GM19351 (cell line): ENCODE data around the gene COA1.
"Not testable (repeated sequence)": the region's sequence is repeated elsewhere in the genome, so short reads cannot be mapped to it uniquely, and the experiment has no call there.

Source experiments
- ATAC-seq: cut with Tn5 transposase; IDR thresholded peaks from one replicate; pipeline ENCODE4 v1.9.1; 2021; ENCODE audit warnings: mild to moderate bottlenecking, moderate library complexity; ENCODE audit not compliant: unreplicated experiment

The COA1 gene

DNA sequence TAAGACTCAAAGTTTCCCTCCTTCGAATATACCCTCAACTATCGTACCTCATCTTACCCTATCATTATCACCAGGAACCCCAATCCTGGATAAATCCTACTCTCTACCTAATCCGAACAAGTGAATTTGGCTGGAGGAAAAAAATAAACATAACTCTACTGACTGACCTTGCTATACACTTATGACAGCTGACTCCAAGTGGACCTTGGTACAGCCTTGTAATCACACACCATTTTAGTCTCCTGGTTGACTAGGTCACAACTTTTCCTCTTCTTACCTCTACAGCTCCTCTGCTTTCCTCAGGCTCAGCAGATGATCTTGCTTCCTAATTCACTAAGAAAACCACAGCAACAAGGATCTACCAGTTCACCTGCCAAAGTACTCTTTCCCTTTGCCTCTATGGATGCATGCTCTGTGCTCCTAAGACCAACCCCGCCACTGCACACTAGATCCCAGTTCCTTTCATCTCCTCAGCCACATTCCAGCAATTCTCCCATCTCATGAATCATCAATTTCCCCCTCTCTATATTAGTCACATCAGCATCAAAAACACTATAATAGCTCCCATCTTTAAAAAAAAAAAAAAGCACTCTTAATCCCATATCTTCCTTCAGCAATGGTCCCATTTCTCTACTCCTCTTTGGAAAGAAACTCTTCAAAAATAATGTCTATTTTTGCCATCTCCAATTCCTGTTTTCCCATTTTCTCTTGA is 35.5 kb downstream of the COA1 start:
- no peak for ATAC-seq

- ATAC-seq = no peak
Observed at GRCh38 chr7:43692582-43693373, 36.5 kb downstream of the COA1 start.

DNA sequence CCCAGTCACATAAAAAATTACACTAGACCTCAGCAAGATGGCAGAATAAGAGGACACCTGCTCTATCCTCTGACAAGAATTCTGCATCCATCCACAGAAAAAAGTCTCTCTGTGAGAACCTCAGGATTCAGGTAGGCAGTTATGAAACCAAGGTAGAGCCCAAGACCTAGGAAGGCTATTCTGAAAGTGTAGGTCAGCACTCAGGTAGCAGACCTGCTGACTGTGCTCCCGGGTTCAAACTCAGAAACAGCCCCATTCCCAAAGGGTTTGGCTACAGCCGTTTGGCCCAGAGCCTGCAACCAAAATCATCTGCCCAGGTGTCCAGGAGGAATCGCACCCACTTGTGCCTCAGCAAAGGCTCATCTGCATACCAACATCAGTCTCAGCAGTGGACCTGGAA is 37.7 kb downstream of the COA1 start:
- ATAC-seq = no peak

- no peak for ATAC-seq
Observed at GRCh38 chr7:43689115-43689514, 40.2 kb downstream of the COA1 start.

DNA sequence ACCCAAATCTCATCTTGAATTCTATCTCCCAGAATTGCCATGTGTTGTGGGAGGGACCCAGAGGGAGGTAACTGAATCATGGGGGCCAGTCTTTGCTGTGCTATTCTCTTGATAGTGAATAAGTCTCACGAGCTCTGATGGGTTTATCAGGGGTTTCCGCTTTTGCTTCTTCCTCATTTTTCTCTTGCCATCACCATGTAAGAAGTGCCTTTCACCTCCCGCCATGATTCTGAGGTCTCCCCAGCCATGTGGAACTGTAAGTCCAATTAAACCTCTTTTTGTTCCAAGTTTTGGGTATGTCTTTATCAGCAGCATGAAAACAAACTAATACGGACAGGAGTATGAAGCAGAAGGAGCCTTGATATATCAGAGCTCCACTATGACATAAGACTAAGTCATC is 41.5 kb downstream of the COA1 start:
- ATAC-seq = not testable (repeated sequence)

DNA sequence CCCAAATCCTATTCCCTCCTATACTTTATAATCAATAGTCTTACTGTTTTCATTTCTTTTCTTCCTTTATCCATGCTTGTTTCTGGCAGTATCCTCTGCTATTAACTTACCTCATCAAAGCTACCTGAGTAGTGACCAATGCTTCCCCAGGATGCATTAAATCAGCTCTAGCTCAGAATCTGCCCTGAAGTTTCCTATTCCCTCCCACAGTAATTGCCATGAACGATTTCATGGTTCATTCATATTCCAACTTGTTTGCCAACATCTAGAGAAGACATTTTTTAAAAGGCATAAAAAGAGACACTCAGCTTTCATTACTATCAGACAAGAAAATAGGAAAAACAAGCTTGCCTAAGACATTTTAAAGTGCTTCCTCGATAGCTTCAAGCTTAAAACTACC is 42.3 kb downstream of the COA1 start:
- no peak for ATAC-seq

GRCh38 chr7:43680736-43681135 is 48.6 kb downstream of the COA1 start:
- ATAC-seq = no peak

DNA sequence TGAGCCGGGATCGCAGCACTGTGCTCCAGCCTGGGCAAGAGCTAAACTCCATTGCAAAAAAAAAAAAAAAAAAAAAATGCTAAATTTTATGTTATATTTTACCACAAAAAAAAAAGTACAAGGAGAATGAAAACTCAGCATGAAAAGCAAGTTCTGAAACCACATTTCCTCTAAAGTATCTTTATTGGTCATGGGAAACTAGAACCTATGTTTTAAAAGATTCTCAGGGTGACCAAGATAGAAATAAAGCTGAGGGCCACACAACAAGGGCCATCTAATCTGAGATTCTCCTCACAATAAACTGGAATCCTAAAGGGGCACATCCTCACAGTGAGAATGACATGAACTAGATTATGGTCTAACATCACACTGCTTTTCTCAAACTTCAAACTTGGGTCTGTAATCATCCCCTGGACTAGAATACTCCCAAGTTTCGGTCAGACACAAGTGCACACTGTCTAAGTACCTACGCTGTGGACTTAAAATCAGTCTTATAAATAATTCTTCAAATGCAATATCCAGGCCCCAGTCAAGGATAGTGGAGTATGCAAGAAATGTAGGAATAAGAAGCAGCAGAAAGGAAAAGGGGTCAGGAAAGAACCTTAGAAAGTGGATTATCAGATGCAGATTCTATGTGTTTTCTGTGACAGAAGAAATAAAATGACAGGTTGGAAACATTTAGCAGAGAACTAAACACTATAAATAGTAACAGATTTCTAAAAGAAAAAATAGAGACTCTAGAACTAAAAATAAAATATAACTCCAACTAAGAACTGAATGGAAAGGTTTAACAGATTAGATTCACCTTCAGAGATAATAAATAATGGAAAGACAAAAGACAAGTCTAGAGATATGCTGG is 49.9 kb downstream of the COA1 start:
- no peak for ATAC-seq

DNA sequence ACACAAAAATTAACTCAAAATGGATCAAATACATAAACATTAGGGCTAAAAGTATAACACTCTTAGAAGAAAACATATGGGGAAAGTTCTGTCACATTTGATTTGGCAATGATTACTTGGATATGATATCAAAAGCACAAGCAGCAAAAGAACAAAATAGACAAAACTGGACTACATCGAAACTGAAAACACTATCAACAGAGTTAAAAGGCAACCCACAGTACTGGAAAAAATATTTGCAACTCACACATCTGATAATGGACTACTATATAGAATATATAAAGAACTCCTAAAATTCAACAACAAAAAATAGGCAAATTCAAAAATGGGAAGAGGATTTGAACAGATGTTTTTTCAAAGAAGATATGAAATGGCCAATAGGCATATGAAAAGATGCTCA is 51.0 kb downstream of the COA1 start:
- ATAC-seq = no peak

DNA sequence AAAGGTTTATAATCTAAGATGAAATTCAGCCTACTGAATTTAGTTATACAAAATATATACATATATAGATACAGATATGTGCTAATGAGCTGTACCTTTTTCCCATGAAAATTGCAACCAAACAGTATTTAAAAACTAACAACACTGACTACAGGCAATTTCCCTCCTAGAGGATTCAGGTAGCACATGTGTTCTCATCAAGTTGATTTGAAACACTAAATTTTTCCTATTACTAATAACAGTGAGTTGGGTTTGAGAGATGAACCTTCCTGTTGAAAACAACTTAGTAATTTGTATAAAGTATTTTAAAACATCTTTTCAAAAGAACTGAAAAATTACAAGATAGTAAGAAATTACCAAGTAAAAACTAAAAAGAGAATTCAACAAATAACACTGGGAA is 51.5 kb downstream of the COA1 start:
- no peak for ATAC-seq

DNA sequence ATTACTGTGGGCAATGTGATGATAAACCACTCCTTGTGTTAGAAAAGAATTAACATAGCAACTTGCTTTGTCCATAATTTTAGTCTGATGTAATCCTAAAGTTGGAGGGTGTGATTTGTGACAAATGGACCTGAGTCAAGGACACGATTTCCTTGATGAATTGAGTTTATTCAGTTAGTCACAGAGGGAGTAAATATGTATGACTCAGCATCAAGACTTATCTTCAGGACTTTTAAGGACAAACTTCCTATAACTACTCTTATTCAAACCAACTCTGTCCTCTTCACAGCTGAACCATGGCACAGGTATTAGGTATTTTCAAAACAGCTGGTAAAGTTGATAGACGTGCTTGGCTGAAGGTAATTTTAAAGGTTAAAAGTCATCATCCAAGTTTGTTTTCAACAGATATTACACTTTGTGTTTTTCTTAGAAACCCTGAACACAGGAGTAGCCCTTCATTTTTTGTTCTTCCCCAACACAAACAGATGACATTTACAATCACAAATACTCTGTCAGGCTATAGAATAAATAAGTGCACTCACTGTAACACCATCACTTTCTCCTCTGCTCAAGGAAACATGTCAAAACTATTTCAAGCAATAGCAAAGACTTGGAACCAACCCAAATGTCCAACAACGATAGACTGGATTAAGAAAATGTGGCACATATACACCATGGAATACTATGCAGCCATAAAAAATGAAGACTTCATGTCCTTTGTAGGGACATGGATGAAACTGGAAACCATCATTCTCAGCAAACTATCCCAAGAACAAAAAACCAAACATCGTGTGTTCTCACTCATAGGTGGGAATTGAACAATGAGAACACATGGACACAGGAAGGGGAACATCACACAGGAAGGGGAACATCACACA is 54.5 kb downstream of the COA1 start:
- no peak for ATAC-seq

- ATAC-seq = not testable (repeated sequence)
Observed at GRCh38 chr7:43673243-43673976, 55.9 kb downstream of the COA1 start.

DNA sequence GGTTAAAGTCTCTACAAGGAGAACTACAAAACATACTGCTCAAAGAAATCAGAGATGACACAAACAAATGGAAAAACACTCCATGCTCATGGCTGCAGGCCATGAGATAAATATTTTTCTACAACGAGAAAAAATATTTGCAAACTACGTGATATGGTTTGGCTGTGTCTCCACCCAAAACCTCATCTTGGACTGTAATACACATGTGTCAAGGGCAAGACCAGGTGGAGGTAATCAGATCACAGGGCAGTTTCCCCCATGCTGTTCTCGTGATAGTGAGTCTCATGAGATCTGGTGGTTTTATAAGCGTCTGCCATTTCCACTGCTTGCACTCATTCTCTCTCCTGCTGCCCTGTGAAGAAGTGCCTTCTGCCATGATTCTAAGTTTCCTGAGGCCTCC is 57.8 kb downstream of the COA1 start:
- ATAC-seq = no peak

GRCh38 chr7:43669286-43670081 is 59.8 kb downstream of the COA1 start:
- no peak for ATAC-seq

DNA sequence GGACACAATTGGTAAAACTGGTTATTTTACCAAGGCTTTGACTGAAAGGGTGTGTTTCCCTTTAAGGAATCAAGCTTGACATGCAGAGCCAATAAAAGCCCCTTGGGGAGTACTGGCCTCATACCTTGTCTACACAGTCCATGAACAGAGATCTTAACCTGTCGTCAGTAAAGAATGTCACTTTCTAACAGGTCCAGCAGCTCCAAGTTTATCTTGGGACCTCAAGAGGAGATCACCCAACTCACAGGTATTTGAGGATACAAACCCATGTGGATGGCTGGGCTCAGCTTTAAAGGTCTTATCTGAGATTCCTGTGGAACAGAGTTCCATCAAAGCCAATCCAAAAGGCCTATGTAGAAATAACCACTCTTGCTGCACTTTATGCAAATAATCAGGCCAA is 61.3 kb downstream of the COA1 start:
- no peak for ATAC-seq

GRCh38 chr7:43666938-43667337 is 62.4 kb downstream of the COA1 start:
- no peak for ATAC-seq

- no peak for ATAC-seq
Observed at GRCh38 chr7:43664681-43665080, 64.6 kb downstream of the COA1 start.

DNA sequence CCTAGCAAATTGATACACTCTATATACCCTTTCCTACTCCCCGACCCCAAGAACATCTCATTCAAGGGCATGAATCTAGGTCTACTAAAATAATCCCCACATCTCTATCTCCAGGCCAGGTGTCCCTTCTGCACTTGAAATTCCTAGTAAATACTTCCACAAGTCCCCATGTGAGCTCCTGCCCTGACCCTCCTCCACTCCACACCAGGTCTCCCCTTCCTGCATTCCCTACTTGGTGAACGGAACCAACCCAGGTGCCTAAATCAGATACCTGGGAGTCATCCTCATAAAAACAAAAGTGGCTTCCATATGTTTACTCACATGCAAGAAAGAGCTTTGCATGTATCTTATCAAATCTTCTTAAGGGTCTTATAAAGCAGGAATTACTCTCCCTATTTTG is 69.2 kb downstream of the COA1 start:
- no peak for ATAC-seq

GRCh38 chr7:43659549-43659896 is 69.8 kb downstream of the COA1 start:
- ATAC-seq = no peak
